Loucy (cell line): Measurements from ENCODE around the gene AGAP5.
"Not testable (repeated sequence)": the region's sequence is repeated elsewhere in the genome, so short reads cannot be mapped to it uniquely, and the experiment has no call there.

Experiments
- EZH2phosphoT487 ChIP-seq: fragments of 200-600 bp; IDR thresholded peaks from 2 replicates; pipeline ENCODE4 v1.6.1; 2018; ENCODE audit warnings: antibody characterized with exemption, mild to moderate bottlenecking, moderate library complexity, borderline replicate concordance
- TF ChIP-seq, protein P1 (sequence below): fragments of 200-600 bp; sonication (generic); conservative IDR thresholded peaks from 2 replicates; pipeline ENCODE4 v1.5.1; 2014; ENCODE audit warnings: mild to moderate bottlenecking, antibody characterized with exemption, low read length

DNA sequence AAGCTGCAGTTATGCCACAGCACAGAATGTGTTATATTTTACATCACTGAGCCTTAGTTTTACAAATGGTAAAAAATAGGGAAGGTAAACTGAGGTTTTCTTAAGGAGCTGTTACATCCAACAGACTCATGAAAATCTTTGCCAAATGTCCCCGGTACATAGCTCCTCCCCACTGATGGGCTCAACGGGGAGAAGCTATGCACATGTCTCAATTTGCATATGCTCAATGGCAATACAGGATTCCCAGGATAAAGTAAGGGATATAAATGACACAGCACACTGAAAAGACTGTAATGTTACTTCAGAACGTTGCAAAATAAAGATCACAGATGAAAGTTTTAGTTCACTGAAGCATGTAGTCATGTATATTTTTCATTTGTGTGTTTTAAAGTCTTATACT lies 16.6 kb upstream of the AGAP5 start:
- TF ChIP-seq, protein P1, sequence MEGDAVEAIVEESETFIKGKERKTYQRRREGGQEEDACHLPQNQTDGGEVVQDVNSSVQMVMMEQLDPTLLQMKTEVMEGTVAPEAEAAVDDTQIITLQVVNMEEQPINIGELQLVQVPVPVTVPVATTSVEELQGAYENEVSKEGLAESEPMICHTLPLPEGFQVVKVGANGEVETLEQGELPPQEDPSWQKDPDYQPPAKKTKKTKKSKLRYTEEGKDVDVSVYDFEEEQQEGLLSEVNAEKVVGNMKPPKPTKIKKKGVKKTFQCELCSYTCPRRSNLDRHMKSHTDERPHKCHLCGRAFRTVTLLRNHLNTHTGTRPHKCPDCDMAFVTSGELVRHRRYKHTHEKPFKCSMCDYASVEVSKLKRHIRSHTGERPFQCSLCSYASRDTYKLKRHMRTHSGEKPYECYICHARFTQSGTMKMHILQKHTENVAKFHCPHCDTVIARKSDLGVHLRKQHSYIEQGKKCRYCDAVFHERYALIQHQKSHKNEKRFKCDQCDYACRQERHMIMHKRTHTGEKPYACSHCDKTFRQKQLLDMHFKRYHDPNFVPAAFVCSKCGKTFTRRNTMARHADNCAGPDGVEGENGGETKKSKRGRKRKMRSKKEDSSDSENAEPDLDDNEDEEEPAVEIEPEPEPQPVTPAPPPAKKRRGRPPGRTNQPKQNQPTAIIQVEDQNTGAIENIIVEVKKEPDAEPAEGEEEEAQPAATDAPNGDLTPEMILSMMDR, result not testable (repeated sequence)
- not testable (repeated sequence) for TF ChIP-seq EZH2phosphoT487
